Common myeloid progenitor, CD34-positive (primary cell): ENCODE data around the gene RASSF7.

Source experiments
- CTCF ChIA-PET: fragments of 350-600 bp; sonication (Branson Sonifier 250); formaldehyde crosslinking; loops from one replicate; lab custom pipeline; 2021; ENCODE audit warnings: antibody characterized with exemption; lab: Charles Lee
- POLR2A ChIA-PET: fragments of 350-600 bp; sonication (Branson Sonifier 250); formaldehyde crosslinking; loops from one replicate; lab custom pipeline; 2021; ENCODE audit warnings: antibody characterized with exemption; lab: Charles Lee
- DNase-seq, 3 donors: peaks; one replicate each; pipeline versions ENCODE4 v3.0.0 to v3.0.0-alpha.2; 2013
- H3K27ac ChIP-seq, 2 experiments: 1 replicate in 1 of 2; 2 replicates in 1 of 2; pipeline ENCODE4 v1.7.0; 2013; ENCODE audit warnings: inconsistent platforms in 2 of 2, low read length in 2 of 2, mild to moderate bottlenecking in 2 of 2, low read depth in 1 of 2, moderate library complexity in 1 of 2; ENCODE audit not compliant: severe bottlenecking in 2 of 2, insufficient read depth in 1 of 2, poor library complexity in 1 of 2
- H3K27me3 ChIP-seq, 5 experiments: replicated peaks in 2 of 5; 1 replicate in 3 of 5; 2 replicates in 2 of 5; pipeline versions ENCODE4 v1.6.1 to v1.7.0; 2013; ENCODE audit warnings: low read length in 4 of 5, mild to moderate bottlenecking in 2 of 5, moderate library complexity in 2 of 5, inconsistent platforms in 1 of 5; ENCODE audit not compliant: insufficient read depth in 5 of 5, control insufficient read depth in 4 of 5
- H3K36me3 ChIP-seq, 4 experiments: 1 replicate in 2 of 4; 2 replicates in 2 of 4; pipeline versions ENCODE4 v1.6.1 to v1.7.0; 2013; ENCODE audit warnings: low read length in 3 of 4, control low read depth in 1 of 4, mild to moderate bottlenecking in 1 of 4; ENCODE audit not compliant: control insufficient read depth in 4 of 4, insufficient read depth in 4 of 4
- H3K4me1 ChIP-seq, 4 experiments: 1 replicate in 3 of 4; 2 replicates in 1 of 4; pipeline versions ENCODE4 v1.6.1 to v1.7.1; 2013; ENCODE audit warnings: low read length in 3 of 4, mild to moderate bottlenecking in 3 of 4, control low read depth in 1 of 4, inconsistent platforms in 1 of 4, moderate library complexity in 1 of 4; ENCODE audit not compliant: control insufficient read depth in 4 of 4, insufficient read depth in 4 of 4; ENCODE audit errors: control extremely low read depth in 1 of 4
- H3K4me3 ChIP-seq, 7 experiments: 1 replicate in 4 of 7; 2 replicates in 3 of 7; pipeline versions ENCODE4 v1.5.1 to v1.7.0; 2013; ENCODE audit warnings: mild to moderate bottlenecking in 7 of 7, low read length in 6 of 7, moderate library complexity in 6 of 7, inconsistent platforms in 2 of 7, low read depth in 2 of 7, control low read depth in 1 of 7; ENCODE audit not compliant: insufficient read depth in 4 of 7, control insufficient read depth in 1 of 7; ENCODE audit errors: extremely low read depth in 1 of 7
- H3K9me3 ChIP-seq, 5 experiments: 1 replicate in 4 of 5; 2 replicates in 1 of 5; pipeline versions ENCODE4 v1.6.1 to v1.7.1; 2013; ENCODE audit warnings: low read length in 4 of 5, mild to moderate bottlenecking in 2 of 5, inconsistent platforms in 1 of 5, low read depth in 1 of 5, moderate library complexity in 1 of 5; ENCODE audit not compliant: control insufficient read depth in 4 of 5, insufficient read depth in 2 of 5; ENCODE audit errors: control extremely low read depth in 1 of 5
- WGBS: methylation state at CpG from one replicate; pipeline ENCODE4 v1.1.5; 2013; ENCODE audit not compliant: insufficient coverage; 5-methylcytosine and 5-hydroxymethylcytosine counted together

RASSF7 gene

DNA sequence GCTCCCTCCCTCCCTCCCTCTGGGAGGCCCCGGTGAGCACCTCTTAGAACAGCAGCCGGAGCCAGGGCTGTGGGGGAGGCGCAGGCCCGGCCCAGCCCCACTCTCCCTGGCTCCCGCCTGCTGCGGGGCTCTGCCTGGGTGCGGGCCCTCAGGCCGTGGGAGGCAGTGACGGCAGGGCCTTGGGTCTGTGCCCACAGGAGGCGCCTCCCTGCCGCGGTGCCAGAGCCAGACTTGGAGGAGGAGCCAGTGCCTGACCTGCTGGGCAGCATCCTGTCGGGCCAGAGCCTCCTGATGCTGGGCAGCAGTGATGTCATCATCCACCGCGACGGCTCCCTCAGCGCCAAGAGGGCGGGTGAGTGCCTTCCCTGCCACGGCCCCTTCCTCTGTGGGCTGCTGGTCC, 45.5 kb downstream of the RASSF7 start:
- WGBS, result 94% methylated on average over 18 of the region's 19 CpGs
- H3K9me3 ChIP-seq, result no peaks in the 10 kb centered on the region
- ChIA-PET CTCF (interaction anchor here (1.1 kb wide), 1 partner anchor 10 kb away, joined by 3 read pairs; no protein-coding TSS in a partner anchor), POLR2A (no interaction called here)
- no peak for DNase-seq
- no peak overlapping the region for H3K27ac ChIP-seq
- H3K4me3 ChIP-seq, result no peak overlapping the region
- H3K4me1 ChIP-seq, result no peaks in the 10 kb centered on the region
- peaks cover 23 to 95% (median 80%) of the 10 kb centered on the region in 4 experiments for H3K36me3 ChIP-seq
- no peaks in the 10 kb centered on the region for H3K27me3 ChIP-seq

GRCh38 chr11:607020-607780, 46.4 kb downstream of the RASSF7 start:
- Histone ChIP-seq H3K4me1 (no peaks in the 10 kb centered on the region), H3K36me3 (peaks cover 18 to 94% (median 80%) of the 10 kb centered on the region in 4 experiments), H3K9me3 (no peaks in the 10 kb centered on the region), H3K27me3 (no peaks in the 10 kb centered on the region), H3K27ac (no peak overlapping the region), H3K4me3 (no peak overlapping the region)
- DNase-seq, result no peak
- POLR2A ChIA-PET, result no interaction called here
- WGBS, result 95% methylated on average over 26 of the region's 35 CpGs
- CTCF ChIA-PET, result interaction anchor here (1.1 kb wide), 1 partner anchor 11 kb away, joined by 3 read pairs; no protein-coding TSS in a partner anchor

- ChIA-PET CTCF (interaction anchor here (1.0 kb wide), 1 partner anchor 16 kb away, joined by 3 read pairs; no protein-coding TSS in a partner anchor), POLR2A (no interaction called here)
- no peak overlapping the region for H3K27ac ChIP-seq
- DNase-seq, result no peak
- H3K36me3 ChIP-seq, result peaks cover 14 to 95% (median 82%) of the 10 kb centered on the region in 4 experiments
- H3K27me3 ChIP-seq, result no peaks in the 10 kb centered on the region
- no peak overlapping the region for H3K4me3 ChIP-seq
- 96% methylated on average over 44 of the region's 45 CpGs for WGBS
- H3K4me1 ChIP-seq, result no peaks in the 10 kb centered on the region
- no peaks in the 10 kb centered on the region for H3K9me3 ChIP-seq
These were observed 47.3 kb downstream of the RASSF7 start for GRCh38 chr11:607971-608659.

DNA sequence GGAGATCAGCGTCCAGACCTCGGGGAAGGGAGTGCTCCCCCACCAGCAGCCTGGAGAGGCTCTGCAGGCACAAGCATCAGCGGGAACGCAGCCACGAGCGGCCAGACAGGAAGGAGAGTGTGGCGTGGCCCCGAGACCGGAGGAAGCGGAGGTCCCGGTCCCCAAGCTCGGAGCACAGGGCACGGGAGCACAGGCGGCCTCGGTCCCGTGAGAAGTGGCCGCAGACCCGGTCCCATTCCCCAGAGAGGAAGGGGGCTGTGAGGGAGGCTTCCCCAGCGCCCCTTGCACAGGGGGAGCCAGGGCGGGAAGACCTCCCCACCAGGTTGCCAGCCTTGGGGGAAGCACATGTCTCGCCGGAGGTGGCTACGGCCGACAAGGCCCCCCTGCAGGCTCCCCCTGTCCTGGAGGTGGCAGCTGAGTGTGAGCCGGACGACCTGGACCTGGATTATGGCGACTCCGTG, 48.1 kb downstream of the RASSF7 start:
- H3K9me3 ChIP-seq, result no peaks in the 10 kb centered on the region
- H3K36me3 ChIP-seq, result peaks cover 14 to 93% (median 77%) of the 10 kb centered on the region in 4 experiments
- H3K4me3 ChIP-seq, result no peak overlapping the region
- H3K27ac ChIP-seq, result no peak overlapping the region
- WGBS, result 92% methylated on average over 26 of the region's 28 CpGs
- DNase-seq, result no peak
- ChIA-PET POLR2A (no interaction called here), CTCF (interaction anchor here (1.0 kb wide), 1 partner anchor 17 kb away, joined by 3 read pairs; no protein-coding TSS in a partner anchor)
- no peaks in the 10 kb centered on the region for H3K27me3 ChIP-seq
- no peaks in the 10 kb centered on the region for H3K4me1 ChIP-seq

DNA sequence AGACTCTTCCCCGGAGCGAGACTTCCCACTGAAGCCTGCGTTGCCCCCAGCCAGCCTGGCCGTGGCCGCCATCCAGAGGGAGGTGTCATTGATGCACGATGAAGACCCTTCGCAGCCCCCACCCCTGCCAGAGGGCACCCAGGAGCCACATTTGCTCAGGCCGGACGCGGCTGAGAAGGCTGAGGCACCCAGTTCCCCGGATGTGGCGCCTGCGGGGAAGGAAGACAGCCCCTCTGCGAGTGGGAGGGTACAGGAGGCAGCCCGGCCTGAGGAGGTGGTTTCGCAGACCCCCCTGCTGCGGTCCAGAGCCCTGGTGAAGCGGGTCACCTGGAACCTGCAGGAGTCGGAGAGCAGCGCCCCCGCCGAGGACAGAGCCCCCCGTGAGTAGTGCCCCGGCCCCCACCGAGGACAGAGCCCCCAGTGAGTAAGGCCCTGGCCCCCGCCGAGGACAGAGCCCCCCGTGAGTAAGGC, 48.6 kb downstream of the RASSF7 start:
- ChIA-PET CTCF (interaction anchor here (1.0 kb wide), 1 partner anchor 54 kb away, joined by 3 read pairs; no protein-coding TSS in a partner anchor), POLR2A (no interaction called here)
- DNase-seq, result no peak
- peaks cover 0 to 4% (median under 1%) of the 10 kb centered on the region in 4 experiments for H3K4me1 ChIP-seq
- H3K36me3 ChIP-seq, result peaks cover 12 to 90% (median 75%) of the 10 kb centered on the region in 4 experiments
- H3K9me3 ChIP-seq, result no peaks in the 10 kb centered on the region
- H3K27me3 ChIP-seq, result no peaks in the 10 kb centered on the region
- 94% methylated on average over 24 of the region's 28 CpGs for WGBS
- H3K27ac ChIP-seq, result no peak overlapping the region
- no peak overlapping the region for H3K4me3 ChIP-seq

- Histone ChIP-seq H3K27me3 (no peaks in the 10 kb centered on the region), H3K4me1 (peaks cover 0 to 13% (median 10%) of the 10 kb centered on the region in 4 experiments), H3K9me3 (no peaks in the 10 kb centered on the region), H3K4me3 (no peak overlapping the region), H3K36me3 (peaks cover 7 to 84% (median 68%) of the 10 kb centered on the region in 4 experiments), H3K27ac (no peak overlapping the region)
- 99% methylated on average over 14 of the region's 18 CpGs for WGBS
- no peak for DNase-seq
- ChIA-PET CTCF (interaction anchor here (1.0 kb wide), 1 partner anchor 55 kb away, joined by 3 read pairs; no protein-coding TSS in a partner anchor), POLR2A (interaction anchor here (0.9 kb wide), 1 partner anchor 9 kb away, joined by 7 read pairs; no protein-coding TSS in a partner anchor)
These were observed 49.5 kb downstream of the RASSF7 start for GRCh38 chr11:610146-610801.
